Right lobe of liver (tissue), 4 donors: ENCODE measurements around the gene QSOX1.

Source experiments
- POLR2A ChIP-seq: fragments of 450-650 bp; IDR thresholded peaks from one replicate; pipeline ENCODE4 v1.6.1; 2017; ENCODE audit warnings: antibody characterized with exemption, mild to moderate bottlenecking
- TF ChIP-seq, protein P1 (sequence below), 4 donors: fragments of 200-600 bp in 3 of 4; fragments of 450-650 bp in 1 of 4; IDR thresholded peaks; one replicate each; pipeline versions ENCODE4 v1.5.1 to v1.8.0; 2016 to 2022; ENCODE audit warnings: antibody characterized with exemption in 4 of 4, mild to moderate bottlenecking in 2 of 4
- donor health status: DM: no; HTN: no; CAD: no.
- donor health status: DM: no; HTN: no; CAD: no.
- donor health status: DM: no; HTN: yes; CAD: no.

DNA sequence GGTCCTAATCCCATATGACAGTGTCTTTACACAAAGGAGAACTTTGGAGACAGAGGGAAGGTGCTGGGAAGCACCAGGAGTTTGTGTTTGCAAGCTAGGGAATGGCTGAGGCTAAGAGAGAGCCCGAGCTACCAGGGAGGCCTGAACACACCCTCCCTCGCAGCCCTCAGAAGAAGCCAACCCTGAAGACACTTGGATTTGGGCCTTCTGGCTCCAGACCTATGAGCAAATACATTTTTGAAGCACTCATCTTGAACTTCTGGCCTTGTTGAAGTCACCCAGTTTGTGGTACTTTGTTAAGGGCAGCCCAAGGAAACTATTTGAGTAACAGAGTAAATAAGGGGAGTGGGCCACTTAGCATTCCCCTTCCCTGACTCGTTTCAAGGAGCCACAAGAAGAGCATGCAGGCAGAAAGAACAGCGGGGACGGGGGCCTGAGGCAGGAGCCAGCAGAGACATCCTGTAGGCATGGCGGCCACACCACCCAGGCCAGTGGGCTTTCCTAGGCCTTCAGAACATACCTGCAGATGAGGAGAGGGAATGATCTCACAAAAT is 13.2 kb upstream of the QSOX1 start:
- no peak for TF ChIP-seq POLR2A
- TF ChIP-seq, protein P1, sequence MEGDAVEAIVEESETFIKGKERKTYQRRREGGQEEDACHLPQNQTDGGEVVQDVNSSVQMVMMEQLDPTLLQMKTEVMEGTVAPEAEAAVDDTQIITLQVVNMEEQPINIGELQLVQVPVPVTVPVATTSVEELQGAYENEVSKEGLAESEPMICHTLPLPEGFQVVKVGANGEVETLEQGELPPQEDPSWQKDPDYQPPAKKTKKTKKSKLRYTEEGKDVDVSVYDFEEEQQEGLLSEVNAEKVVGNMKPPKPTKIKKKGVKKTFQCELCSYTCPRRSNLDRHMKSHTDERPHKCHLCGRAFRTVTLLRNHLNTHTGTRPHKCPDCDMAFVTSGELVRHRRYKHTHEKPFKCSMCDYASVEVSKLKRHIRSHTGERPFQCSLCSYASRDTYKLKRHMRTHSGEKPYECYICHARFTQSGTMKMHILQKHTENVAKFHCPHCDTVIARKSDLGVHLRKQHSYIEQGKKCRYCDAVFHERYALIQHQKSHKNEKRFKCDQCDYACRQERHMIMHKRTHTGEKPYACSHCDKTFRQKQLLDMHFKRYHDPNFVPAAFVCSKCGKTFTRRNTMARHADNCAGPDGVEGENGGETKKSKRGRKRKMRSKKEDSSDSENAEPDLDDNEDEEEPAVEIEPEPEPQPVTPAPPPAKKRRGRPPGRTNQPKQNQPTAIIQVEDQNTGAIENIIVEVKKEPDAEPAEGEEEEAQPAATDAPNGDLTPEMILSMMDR (IDR thresholded peaks at IDR 0.05) = no peak
